ENCODE measurements around the gene JPT2.

JPT2 gene

DNA sequence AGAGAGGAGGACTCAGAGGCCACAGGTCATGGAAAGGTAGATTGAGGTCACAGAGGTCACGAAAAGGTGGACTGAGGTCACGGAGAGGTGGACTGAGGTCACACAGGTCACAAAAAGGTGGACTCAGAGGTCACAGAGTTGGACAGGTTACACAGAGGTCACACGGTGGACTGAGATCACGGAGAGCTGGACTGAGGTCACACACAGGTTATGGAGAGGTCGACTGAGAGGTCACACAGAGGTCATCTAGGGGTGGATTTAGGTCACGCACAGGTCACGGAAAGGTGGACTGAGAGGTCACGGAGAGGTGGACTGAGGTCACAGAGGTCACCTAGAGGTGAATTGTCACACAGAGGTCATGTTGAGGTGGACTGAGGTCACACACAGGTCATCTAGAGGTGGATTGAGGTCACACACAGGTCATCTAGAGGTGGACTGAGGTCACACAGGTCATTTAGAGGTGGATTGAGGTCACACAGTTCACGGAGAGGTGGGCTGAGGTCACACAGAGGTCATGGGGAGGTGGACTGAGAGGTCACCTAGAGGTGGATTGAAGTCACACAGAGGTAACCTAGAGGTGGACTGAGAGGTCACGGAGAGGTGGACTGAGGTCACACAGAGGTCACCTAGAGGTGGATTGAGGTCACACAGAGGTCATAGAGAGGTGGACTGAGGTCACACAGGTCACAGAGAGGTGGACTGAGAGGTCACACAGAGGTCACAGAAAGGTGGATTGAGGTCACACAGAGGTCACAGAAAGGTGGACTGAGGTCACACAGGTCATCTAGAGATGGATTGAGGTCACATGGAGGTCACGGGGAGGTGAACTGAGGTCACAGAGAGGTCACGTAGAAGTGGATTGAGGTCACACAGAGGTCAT is 26.7 kb upstream of the JPT2 start:
- DNase-seq (ENCODE audit: low read depth in 2 of 3, low spot score in 2 of 3): no peak

DNA sequence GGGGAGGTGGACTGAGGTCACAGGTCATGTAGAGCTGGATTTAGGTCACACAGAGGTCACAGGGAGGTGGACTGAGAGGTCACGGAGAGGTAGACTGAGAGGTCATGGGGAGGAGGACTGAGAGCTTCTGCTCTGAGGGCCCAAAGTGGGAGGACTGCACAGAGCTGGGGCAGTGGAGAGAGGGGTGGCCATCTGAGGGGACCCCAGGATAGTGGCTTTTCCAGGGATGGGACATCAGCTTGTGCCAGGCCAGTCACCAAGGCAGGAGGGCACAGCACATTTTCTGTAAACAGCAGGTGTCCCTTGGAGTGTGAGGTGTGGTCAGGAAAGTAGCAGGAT is 26.1 kb upstream of the JPT2 start:
- DNase-seq (ENCODE audit: low read depth in 2 of 3, low spot score in 2 of 3): no peak

DNA sequence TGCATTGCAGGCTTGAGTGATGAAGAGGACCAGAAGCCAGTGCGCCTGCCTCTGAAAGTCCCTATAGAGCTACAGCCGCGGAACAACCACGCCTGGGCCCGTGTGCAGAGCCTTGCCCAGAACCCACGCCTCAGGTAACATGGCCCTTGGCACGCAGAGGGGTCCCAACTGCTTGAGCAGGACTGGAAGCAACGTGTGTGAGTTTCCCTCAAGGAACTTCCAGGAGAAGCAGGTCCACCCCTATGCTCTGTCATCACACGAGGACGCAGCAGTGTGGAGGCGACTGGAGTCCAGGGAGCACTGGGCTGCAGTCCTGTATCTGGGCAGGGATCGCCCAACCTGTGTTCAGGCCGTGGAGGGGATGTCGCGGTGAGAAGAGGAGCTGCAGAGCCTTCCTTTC is 25.1 kb upstream of the JPT2 start:
- DNase-seq (ENCODE audit: low read depth in 2 of 3, low spot score in 2 of 3): no peak

DNA sequence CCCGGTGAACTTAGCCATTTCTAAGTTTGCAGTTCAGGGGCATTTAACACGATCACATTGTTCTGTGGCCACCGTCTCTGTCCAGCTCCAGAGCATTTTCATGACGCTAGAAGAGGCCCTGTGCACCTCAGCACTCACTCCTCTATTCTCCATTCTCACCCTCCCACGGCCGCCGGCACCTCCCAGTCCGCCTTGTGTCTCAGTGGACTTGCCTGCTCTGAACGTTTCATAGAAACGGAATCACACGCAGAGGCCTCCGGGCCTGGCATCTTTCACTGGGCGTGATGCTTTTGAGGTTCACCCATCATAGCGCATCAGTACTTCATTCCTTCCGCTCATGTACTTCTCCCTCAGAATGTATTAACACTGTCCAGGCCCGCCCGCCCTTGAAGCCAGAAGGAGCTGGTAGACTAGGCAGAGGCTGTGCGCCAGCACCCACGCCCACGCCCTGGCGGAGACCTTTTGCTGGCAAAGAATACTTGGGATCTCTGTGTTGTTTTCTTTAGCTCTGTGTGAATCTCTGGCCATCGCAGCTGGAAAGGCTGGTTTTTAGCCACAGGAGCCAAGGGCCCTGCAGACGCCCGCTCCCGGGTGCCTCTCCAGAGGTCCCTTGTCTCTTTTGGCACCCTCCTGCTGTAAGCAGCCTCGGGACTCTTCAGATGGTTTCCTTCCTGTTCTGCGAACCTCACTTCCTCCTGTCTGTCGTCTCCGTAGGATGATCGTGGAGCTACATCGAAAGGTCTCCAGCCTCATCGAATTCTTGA is 23.4 kb upstream of the JPT2 start:
- DNase-seq (ENCODE audit: low read depth in 2 of 3, low spot score in 2 of 3): no peak

DNA sequence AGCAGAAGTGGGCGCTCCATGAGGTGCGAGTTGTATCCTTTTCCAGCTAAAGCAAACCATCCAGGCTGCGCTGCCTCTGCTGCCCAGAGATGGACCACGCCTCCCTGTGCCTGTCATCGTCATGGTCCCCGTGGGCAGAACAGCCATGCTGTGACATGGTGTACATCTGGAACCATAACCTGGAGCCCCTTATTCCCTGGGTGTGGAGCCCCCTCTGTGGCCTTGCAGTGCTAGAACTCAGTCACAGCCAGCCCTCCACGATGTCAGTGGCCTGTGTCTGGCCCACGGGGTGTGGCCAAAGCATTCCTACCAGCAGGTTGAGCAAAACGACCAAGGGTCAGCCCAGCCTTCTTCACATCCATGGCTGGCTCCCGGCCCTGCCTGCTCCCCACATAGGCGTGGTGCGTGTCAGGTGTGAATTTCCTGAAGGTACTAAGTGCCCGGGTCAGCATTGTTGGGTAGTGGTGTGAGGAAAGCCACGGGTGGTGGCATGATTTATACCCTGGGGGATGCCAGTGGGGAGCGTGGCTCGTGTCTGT is 22.7 kb upstream of the JPT2 start:
- DNase-seq (ENCODE audit: low read depth in 2 of 3, low spot score in 2 of 3): no peak

DNA sequence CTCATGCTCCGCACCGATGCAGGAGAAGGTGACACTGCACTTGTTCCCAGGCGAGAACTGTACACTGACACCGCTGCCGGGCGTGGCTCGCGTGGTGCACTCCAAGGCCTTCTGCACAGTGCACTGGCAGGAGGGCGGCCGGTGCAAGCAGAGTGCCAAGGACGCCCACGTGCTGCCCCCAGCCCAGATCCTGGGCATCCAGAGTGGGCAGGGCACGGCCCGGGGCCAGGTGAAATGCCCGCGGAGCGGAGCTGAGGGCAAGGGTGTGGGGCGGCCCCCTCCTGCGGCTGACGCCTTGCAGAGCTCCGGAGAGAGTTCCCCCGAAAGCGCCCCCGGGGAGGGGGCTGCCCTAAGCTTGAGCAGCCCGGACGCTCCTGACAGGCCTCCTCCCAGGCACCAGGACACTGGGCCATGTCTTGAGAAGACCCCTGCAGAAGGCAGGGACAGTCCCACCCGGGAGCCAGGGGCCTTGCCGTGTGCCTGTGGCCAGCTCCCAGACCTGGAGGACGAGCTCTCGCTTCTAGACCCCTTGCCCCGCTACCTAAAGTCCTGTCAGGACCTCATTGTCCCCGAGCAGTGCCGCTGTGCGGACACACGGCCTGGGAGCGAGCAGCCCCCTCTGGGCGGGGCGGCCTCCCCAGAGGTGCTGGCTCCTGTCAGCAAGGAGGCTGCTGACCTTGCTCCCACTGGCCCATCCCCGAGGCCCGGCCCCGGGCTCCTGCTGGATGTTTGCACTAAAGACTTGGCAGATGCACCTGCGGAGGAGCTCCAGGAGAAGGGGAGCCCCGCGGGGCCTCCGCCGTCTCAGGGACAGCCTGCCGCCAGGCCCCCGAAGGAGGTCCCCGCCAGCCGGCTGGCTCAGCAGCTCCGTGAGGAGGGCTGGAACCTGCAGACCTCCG is 21.9 kb upstream of the JPT2 start:
- no peak for DNase-seq (ENCODE audit: low read depth in 2 of 3, low spot score in 2 of 3)

DNA sequence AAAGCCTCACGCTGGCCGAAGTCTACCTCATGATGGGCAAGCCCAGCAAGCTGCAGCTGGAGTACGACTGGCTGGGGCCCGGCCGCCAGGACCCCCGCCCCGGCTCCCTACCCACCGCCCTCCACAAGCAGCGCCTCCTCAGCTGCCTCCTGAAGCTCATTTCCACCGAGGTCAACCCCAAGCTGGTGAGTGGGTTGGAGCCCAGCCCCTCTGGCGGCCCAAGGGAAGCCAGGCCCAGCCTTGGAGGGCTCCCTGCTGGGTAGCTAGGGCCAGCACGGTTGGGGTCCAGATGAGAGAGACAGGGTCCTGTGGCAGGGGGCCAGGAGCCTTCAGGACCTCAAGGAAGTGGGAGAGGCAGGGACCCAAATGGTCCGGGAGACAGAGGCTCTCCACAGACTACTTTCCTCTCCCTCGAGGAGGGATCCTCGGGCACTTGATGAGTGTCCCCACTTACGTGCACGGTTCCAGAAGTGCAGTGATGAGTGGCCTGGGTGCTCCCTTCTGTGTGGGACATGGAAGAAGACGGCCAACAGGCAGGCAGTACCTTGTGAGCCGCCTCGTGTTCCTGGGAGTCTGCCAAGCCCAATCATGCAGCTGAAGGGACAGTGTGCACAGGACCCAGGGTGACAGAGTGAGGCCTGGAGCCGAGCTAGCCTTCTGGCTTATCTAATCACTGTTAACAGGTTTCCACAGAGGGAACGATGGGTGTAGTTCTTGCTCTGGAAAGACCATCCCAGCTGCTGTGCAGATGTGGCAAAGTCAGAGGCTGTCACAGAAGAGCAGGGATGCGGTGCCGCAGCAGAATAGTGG is 21.1 kb upstream of the JPT2 start:
- no peak for DNase-seq (ENCODE audit: low read depth in 2 of 3, low spot score in 2 of 3)

DNA sequence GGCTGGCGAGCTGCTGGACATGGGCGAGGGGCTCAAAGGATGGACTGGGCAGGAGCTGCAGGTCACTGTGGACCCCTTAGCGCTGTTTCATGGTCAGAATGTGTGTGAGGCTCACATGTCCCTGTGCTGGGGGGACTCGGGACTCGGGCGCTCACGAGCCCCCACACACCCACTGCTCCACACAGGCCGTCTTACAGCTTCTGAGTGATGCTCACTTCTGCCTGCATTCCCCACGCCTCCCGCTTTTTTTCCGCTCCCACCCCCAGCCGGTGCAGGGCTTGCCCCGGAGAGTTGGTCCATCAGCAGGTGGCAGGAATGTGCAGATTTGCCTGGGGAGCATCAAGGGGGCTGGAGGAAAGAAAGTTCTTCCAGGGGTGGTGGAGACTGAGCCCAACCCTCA is 20.2 kb upstream of the JPT2 start:
- no peak for DNase-seq (ENCODE audit: low read depth in 2 of 3, low spot score in 2 of 3)

DNA sequence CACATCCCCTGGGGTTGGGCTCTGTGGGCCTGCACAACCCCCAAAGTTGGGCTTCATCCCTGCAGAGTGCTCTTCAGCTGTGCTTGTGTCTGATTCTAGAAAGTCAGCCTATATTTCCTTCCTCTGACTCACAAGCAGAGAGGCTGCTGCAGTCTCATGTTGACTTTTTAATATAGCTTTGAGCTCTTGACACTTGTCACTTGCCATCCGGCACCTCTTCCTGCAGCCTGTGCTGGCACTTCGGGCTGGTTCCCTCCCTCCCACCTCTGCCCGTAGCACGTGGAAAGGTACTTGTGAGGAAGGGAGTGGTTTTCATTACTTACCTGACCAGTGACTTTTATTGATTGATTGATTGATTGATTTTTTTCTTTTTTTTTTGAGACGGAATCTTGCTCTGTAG is 19.0 kb upstream of the JPT2 start:
- DNase-seq (ENCODE audit: low read depth in 2 of 3, low spot score in 2 of 3): no peak

DNA sequence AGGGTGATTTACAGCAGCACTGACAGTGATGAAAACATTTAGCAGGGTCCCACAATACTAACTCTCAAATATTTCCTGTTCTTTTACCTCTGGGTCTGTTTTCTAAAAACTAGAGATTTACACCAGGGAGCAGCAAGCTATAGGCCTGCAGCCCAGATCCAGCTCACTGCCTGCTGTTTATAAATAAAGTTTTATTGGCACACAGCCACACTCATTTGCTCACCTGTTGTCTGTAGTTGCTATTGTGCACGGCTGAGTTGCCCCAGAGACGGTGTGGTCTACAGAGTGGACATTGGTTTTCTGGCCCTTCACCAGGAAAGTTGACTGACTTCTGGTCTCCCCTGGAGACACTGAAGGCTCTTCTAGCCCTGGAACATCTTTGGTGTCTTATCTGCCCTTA is 16.3 kb upstream of the JPT2 start:
- DNase-seq (ENCODE audit: low read depth in 2 of 3, low spot score in 2 of 3): no peak

DNA sequence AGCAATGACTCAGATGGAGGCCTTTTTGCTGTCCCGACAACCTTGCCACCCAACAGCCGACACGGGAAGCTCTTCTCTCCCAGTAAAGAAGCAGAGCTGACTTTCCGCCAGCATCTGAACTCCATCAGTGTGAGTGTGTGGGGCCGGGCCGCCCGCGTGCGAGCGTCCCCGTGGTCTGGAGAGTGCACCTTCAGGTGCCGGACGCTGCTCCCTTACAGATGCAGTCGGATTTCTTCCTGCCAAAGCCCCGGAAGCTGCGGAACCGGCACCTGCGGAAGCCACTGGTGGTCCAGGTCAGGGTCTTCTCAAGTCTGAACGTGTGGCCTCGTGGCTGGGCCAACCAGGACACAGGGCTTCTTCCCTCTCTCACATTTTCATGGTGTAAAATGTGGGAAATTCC is 15.5 kb upstream of the JPT2 start:
- DNase-seq (ENCODE audit: low read depth in 2 of 3, low spot score in 2 of 3): no peak

DNA sequence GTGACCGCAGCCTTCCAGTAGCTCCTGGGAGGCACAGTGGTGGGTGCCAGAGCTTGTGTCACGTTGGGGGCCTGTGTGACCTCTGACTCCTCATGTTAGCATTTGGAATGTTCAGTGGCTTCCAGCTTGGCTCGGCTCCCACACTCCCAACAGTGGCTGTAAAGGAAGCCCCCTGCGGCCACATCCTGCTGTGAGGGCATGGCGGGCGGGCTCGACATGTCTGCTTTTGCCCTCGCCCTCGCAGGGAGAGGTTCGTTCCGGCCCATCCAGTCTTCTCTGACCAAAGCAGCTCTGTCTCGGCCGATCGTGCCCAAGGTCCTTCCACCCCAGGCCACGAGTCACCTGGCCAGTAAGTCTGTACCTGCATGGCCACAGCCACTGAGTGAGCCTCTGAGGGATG is 12.2 kb upstream of the JPT2 start:
- no peak for DNase-seq (ENCODE audit: low read depth in 2 of 3, low spot score in 2 of 3)

DNA sequence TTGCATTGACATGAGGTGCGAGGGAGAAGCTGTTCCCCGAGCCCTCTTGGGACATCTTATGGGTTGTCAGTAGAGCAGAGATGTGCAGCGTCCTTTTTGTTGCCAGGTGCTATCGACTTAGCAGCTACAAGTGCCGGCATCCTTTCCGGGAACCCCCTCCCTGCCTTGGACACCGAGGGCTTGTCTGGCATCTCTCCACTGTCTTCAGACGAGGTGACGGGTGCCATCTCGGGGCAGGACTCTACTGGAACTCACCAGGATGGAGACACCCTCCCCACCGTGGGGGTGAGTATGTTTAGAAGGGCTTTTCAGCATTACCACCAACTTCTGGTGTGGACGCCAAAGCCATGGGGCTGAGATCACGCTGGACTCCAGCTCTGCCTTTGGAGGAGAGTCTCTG is 11.8 kb upstream of the JPT2 start:
- DNase-seq (ENCODE audit: low read depth in 2 of 3, low spot score in 2 of 3): no peak

DNA sequence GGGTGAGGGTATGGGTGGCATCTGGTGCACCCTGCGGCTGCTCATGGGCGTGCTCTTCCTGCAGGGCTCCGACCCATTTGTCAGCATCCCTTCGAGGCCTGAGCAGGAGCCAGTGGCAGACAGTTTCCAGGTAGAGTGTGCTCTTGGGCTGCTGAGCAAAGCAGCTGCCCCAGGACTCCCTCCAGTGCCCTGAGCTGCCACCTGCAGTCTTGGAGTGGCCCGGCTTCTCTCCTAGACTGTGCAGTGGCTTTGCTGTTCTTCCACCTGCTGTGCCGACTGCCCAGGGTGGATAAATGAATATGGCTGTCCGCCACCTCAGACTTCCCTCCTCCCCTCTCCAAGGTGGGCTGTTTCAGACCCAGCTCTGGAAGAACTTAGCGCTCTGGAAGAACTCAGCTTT is 10.8 kb upstream of the JPT2 start:
- no peak for DNase-seq (ENCODE audit: low read depth in 2 of 3, low spot score in 2 of 3)

DNA sequence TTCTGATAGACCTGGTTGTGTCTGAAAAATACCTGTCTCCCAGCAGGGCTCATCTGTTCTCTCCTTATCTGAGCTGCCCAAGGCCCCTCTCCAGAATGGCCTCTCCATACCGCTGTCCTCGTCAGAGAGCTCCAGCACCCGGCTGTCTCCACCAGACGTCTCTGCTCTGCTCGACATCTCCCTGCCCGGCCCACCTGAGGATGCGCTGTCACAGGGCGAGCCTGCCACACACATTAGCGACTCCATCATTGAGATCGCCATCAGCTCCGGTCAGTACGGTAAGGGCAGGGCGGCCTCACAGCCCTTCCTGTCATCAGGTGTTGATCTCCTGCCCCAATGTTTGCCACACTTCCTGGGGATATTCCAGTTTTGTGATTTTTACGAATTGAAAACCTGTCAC is 10.2 kb upstream of the JPT2 start:
- no peak for DNase-seq (ENCODE audit: low read depth in 2 of 3, low spot score in 2 of 3)

DNA sequence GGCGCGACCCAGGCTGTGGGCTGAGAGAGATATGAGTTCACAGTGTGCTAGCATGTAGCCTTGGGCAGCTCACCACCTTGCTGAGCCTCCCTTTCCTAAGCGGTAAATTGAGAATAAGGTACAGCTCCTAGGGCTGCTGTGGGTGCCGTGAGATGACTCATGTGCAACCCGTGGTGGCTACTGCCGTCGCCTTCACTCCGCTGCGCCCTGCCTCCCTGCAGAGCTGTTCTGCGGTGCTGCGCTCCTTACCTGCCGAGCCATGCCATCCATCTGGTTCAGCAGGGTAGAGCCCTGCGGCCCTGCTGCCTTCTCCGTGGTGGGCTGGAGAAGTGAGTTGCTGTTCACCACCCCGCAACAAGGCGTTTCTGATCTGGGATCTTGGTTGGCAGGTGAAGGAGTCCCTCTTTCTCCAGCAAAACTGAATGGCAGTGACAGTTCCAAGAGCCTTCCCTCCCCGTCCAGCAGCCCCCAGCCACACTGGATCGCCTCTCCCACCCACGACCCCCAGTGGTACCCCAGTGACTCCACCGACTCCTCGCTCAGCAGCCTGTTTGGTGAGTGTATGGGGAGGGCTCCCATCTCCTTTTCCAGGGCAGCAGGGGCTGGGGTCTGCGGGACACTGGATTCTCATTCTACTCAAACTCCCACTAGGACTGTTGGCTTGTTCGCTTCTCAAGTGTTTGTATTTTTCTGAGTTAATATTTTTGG is 9.3 kb upstream of the JPT2 start:
- no peak for DNase-seq (ENCODE audit: low read depth in 2 of 3, low spot score in 2 of 3)

DNA sequence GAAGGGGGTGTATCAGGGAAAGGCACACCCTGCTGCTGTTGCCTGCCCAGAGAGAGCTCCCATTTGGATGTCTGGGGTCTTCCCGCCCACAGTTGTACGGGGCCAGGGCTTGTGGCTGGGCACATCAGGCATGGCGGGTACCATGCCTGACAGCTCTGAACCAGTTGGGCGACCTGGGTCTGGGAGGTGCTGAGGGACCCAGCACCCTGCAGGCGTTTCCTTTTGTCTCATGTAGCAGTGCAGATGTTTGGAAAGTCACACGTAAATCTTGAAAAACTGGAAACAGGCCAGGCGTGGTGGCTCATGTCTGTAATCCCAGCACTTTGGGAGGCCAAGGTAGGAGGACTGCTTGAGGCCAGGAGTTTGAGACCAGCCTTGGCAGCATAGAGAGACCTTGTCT is 8.4 kb upstream of the JPT2 start:
- DNase-seq (ENCODE audit: low read depth in 2 of 3, low spot score in 2 of 3): no peak

DNA sequence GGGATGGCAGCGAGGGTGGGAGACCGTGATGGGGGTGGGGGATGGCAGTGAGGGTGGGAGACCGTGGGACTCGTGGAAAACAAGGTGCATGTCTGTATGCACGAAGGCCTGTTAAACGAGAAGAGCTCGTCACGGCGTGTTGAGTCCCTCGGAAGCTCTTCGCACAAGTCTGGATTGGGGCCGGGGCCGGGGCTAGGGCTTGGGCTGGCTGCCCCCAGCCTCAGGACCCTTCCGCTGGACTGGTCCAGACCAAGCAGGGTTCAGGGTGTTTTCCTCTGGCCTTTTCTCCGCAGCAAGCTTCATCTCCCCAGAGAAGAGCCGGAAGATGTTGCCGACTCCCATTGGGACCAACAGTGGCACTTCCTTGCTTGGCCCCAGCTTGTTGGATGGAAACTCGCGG is 7.7 kb upstream of the JPT2 start:
- DNase-seq (ENCODE audit: low read depth in 2 of 3, low spot score in 2 of 3): no peak

DNA sequence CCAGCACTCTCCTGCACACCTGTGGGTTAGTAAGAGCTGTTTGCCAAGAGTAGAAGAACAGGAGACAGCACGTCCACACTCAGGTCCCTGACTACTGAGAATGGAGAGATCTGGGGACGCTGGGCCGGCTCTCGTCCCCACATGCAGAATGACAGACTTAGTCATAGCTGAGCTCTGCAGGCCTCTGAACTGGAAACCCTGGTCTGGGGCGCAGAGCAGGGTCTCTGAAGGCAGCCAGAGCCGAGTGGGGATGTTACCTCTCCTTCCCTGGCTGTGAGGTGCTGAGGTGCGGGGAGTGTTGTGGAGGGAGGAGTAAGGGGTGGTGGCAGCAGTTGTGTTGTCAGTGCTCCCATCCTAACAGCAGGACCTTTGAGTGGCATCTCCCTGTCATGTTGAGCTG is 7.2 kb upstream of the JPT2 start:
- DNase-seq (ENCODE audit: low read depth in 2 of 3, low spot score in 2 of 3): no peak
